ENCODE data around the gene GAL3ST3.

The GAL3ST3 gene

DNA sequence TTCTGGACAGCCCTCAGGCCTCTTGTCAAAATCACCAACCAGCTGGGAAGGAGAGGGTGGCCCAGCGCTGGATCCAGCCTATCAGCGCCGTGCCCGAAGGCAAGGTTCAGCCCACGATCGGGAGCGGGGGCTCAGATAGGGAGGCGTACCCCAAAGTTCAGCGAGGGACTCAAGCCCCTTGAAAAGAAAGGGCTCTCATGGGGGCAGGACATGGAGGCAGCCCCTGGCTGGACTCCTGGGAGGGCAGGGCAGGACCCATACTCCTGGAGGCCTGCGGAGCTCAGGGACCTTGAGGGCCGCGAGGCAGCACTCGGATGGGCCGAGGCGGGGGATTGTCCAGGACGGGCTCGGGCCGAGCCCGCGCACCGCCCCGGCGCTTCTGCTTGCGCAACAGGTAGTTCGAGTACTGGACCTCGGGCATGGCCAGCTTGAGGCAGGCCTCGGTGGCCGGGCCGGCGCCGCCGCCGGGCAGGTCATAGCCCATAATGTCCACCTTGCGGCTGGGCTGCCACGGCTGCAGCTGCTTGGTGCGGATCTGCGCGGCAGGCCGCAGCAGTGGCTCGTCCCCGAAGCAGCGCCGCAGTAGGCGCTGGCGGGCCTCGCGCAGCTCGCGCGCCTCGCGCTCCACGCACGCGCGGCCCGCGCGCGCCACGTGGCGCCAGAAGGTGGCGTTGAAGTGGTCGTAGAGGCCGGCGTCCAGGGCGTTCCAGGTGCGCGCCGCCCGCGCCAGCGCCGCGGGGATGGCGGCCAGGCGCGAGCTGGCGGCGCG is 6.5 kb downstream of the GAL3ST3 start:
- Histone ChIP-seq H3K27me3 (ENCODE audit: insufficient read depth, low read length) (no peaks in the 10 kb centered on the region), H2BK12ac (ENCODE audit: low read length) (no peak overlapping the region), H2AFZ (ENCODE audit: insufficient read depth, low read length, poor library complexity) (no peak overlapping the region), H3K4me1 (ENCODE audit: control insufficient read depth in 1 of 2, insufficient read depth in 2 of 2, low read length in 2 of 2) (peaks cover 0 to 4% of the 10 kb centered on the region in 2 experiments), H3K23ac (ENCODE audit: low read length) (no peak overlapping the region), H3K79me1 (ENCODE audit: low read length) (no peaks in the 10 kb centered on the region), H3K18ac (ENCODE audit: low read length) (no peak overlapping the region), H4K91ac (ENCODE audit: low read depth, low read length) (no peak overlapping the region), H3K9me3 (ENCODE audit: insufficient read depth, low read depth, low read length) (no peaks in the 10 kb centered on the region), H3K4ac (ENCODE audit: low read depth, low read length) (no peak overlapping the region), H4K8ac (ENCODE audit: low read depth, low read length) (no peak overlapping the region), H3K14ac (ENCODE audit: low read length) (no peak overlapping the region), H4K12ac (ENCODE audit: low read depth, low read length) (no peak overlapping the region), H3K4me2 (ENCODE audit: low read length) (no peak overlapping the region), H3K4me3 (ENCODE audit: low read depth, low read length) (no peak overlapping the region), H3K27ac (ENCODE audit: low read depth, low read length) (no peak overlapping the region), H3K36me3 (ENCODE audit: control insufficient read depth in 1 of 2, insufficient read depth in 2 of 2, low read length in 2 of 2) (no peaks in the 10 kb centered on the region), H2AK5ac (ENCODE audit: low read length) (no peak overlapping the region), H2BK120ac (ENCODE audit: insufficient read depth, low read length, poor library complexity) (no peak overlapping the region), H3K79me2 (ENCODE audit: control insufficient read depth, insufficient read depth, low read length, poor library complexity) (no peaks in the 10 kb centered on the region), H2BK5ac (ENCODE audit: low read depth, low read length, poor library complexity) (no peak overlapping the region), H3K9ac (ENCODE audit: low read length) (no peak overlapping the region)
- no CpG with 5 or more reads among the region's 81 CpGs for WGBS (ENCODE audit: extremely low coverage, insufficient coverage, insufficient read length)
- DNase-seq, result no peak

DNA sequence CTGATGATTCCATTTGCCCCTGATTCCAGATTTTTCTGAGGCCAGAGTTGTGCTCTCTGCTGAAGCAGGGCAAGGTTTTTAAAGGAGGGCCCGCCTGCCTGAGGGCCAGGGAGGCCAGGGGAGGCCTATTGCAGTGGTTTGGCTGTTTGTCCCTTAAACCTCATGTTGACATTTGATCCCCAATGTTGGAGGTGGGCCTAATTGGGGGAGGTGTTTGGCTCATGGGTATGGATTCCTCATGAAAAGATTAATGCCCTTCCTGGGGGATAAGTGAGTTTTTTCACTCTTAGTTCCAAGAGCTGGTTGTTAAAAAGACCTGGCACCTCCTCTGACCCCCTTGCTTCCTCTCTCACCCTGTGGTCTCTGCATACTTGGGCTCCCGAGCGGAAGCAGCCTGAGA is 9.2 kb downstream of the GAL3ST3 start:
- H3K79me2 ChIP-seq (ENCODE audit: control insufficient read depth, insufficient read depth, low read length, poor library complexity), result no peaks in the 10 kb centered on the region
- no peak overlapping the region for H2BK120ac ChIP-seq (ENCODE audit: insufficient read depth, low read length, poor library complexity)
- H3K27ac ChIP-seq (ENCODE audit: low read depth, low read length), result no peak overlapping the region
- H4K8ac ChIP-seq (ENCODE audit: low read depth, low read length), result no peak overlapping the region
- H3K4ac ChIP-seq (ENCODE audit: low read depth, low read length), result no peak overlapping the region
- no peak overlapping the region for H4K91ac ChIP-seq (ENCODE audit: low read depth, low read length)
- no peaks in the 10 kb centered on the region for H3K4me1 ChIP-seq (ENCODE audit: control insufficient read depth in 1 of 2, insufficient read depth in 2 of 2, low read length in 2 of 2)
- H3K18ac ChIP-seq (ENCODE audit: low read length), result no peak overlapping the region
- H3K27me3 ChIP-seq (ENCODE audit: insufficient read depth, low read length), result no peaks in the 10 kb centered on the region
- no peak overlapping the region for H3K9ac ChIP-seq (ENCODE audit: low read length)
- no peak overlapping the region for H2BK12ac ChIP-seq (ENCODE audit: low read length)
- no peak for DNase-seq
- no peak overlapping the region for H2BK5ac ChIP-seq (ENCODE audit: low read depth, low read length, poor library complexity)
- no peak overlapping the region for H2AK5ac ChIP-seq (ENCODE audit: low read length)
- no CpG with 5 or more reads among the region's 3 CpGs for WGBS (ENCODE audit: extremely low coverage, insufficient coverage, insufficient read length)
- no peak overlapping the region for H3K4me3 ChIP-seq (ENCODE audit: low read depth, low read length)
- no peaks in the 10 kb centered on the region for H3K36me3 ChIP-seq (ENCODE audit: control insufficient read depth in 1 of 2, insufficient read depth in 2 of 2, low read length in 2 of 2)
- no peak overlapping the region for H2AFZ ChIP-seq (ENCODE audit: insufficient read depth, low read length, poor library complexity)
- H4K12ac ChIP-seq (ENCODE audit: low read depth, low read length), result no peak overlapping the region
- H3K9me3 ChIP-seq (ENCODE audit: insufficient read depth, low read depth, low read length), result peaks cover 11% of the 10 kb centered on the region
- no peak overlapping the region for H3K23ac ChIP-seq (ENCODE audit: low read length)
- no peak overlapping the region for H3K14ac ChIP-seq (ENCODE audit: low read length)
- no peaks in the 10 kb centered on the region for H3K79me1 ChIP-seq (ENCODE audit: low read length)
- no peak overlapping the region for H3K4me2 ChIP-seq (ENCODE audit: low read length)

DNA sequence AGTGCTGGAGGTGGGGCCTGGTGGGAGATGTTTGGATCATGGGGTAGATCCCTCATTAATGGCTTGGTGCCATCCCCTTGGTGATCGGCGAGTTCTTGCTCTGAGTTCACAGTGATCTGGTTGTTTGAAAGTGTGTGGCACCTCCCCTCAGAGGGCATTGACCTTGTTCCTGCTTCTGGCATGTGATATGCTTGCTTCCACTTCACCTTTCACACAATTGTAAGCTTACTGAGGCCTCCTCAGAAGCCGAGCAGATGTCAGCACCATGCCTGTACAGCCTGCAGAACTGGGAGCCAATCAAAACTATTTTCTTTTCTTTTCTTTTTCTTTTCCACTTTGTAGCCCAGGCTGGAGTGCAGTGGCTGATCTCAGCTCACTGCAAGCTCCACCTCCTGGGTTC is 11.6 kb downstream of the GAL3ST3 start:
- no peak overlapping the region for H4K12ac ChIP-seq (ENCODE audit: low read depth, low read length)
- peaks cover 11% of the 10 kb centered on the region for H3K9me3 ChIP-seq (ENCODE audit: insufficient read depth, low read depth, low read length)
- no peak overlapping the region for H3K4me2 ChIP-seq (ENCODE audit: low read length)
- no peak overlapping the region for H4K91ac ChIP-seq (ENCODE audit: low read depth, low read length)
- no peak overlapping the region for H2BK120ac ChIP-seq (ENCODE audit: insufficient read depth, low read length, poor library complexity)
- H3K79me2 ChIP-seq (ENCODE audit: control insufficient read depth, insufficient read depth, low read length, poor library complexity), result no peaks in the 10 kb centered on the region
- no CpG with 5 or more reads among the region's 3 CpGs for WGBS (ENCODE audit: extremely low coverage, insufficient coverage, insufficient read length)
- H3K27me3 ChIP-seq (ENCODE audit: insufficient read depth, low read length), result no peaks in the 10 kb centered on the region
- no peak overlapping the region for H2AFZ ChIP-seq (ENCODE audit: insufficient read depth, low read length, poor library complexity)
- no peak overlapping the region for H3K4me3 ChIP-seq (ENCODE audit: low read depth, low read length)
- H3K14ac ChIP-seq (ENCODE audit: low read length), result no peak overlapping the region
- no peak overlapping the region for H3K23ac ChIP-seq (ENCODE audit: low read length)
- no peak overlapping the region for H3K4ac ChIP-seq (ENCODE audit: low read depth, low read length)
- no peak overlapping the region for H3K9ac ChIP-seq (ENCODE audit: low read length)
- H3K36me3 ChIP-seq (ENCODE audit: control insufficient read depth in 1 of 2, insufficient read depth in 2 of 2, low read length in 2 of 2), result no peaks in the 10 kb centered on the region
- no peaks in the 10 kb centered on the region for H3K79me1 ChIP-seq (ENCODE audit: low read length)
- H3K18ac ChIP-seq (ENCODE audit: low read length), result no peak overlapping the region
- H2AK5ac ChIP-seq (ENCODE audit: low read length), result no peak overlapping the region
- H2BK12ac ChIP-seq (ENCODE audit: low read length), result no peak overlapping the region
- H3K27ac ChIP-seq (ENCODE audit: low read depth, low read length), result no peak overlapping the region
- no peak overlapping the region for H4K8ac ChIP-seq (ENCODE audit: low read depth, low read length)
- DNase-seq, result no peak
- H2BK5ac ChIP-seq (ENCODE audit: low read depth, low read length, poor library complexity), result no peak overlapping the region
- no peaks in the 10 kb centered on the region for H3K4me1 ChIP-seq (ENCODE audit: control insufficient read depth in 1 of 2, insufficient read depth in 2 of 2, low read length in 2 of 2)

DNA sequence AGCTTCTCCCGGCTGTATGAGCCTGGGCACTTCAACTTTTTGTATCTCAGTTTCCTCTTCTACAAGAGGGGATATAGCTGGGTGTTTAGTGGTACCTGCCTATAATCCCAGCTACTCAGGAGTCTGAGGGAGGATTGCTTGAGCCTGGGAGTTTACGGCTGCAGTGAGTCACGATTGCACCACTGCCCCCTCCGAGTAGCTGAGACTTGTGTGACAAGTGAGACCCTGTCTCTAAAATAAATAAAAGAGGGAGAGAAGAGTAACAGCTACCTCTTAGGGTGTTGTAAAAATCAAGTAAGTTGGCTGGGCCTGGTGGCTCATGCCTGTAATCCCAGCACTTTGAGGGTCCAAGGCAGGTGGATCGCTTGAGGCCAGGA is 12.6 kb downstream of the GAL3ST3 start:
- no peak overlapping the region for H2BK12ac ChIP-seq (ENCODE audit: low read length)
- no peak overlapping the region for H4K12ac ChIP-seq (ENCODE audit: low read depth, low read length)
- no peak overlapping the region for H3K27ac ChIP-seq (ENCODE audit: low read depth, low read length)
- H2BK120ac ChIP-seq (ENCODE audit: insufficient read depth, low read length, poor library complexity), result no peak overlapping the region
- no peak overlapping the region for H3K4me2 ChIP-seq (ENCODE audit: low read length)
- H4K8ac ChIP-seq (ENCODE audit: low read depth, low read length), result no peak overlapping the region
- no peak overlapping the region for H2BK5ac ChIP-seq (ENCODE audit: low read depth, low read length, poor library complexity)
- H3K9me3 ChIP-seq (ENCODE audit: insufficient read depth, low read depth, low read length), result peaks cover 11% of the 10 kb centered on the region
- no peak for DNase-seq
- no peak overlapping the region for H3K23ac ChIP-seq (ENCODE audit: low read length)
- no peak overlapping the region for H2AFZ ChIP-seq (ENCODE audit: insufficient read depth, low read length, poor library complexity)
- no peaks in the 10 kb centered on the region for H3K79me2 ChIP-seq (ENCODE audit: control insufficient read depth, insufficient read depth, low read length, poor library complexity)
- H3K4me3 ChIP-seq (ENCODE audit: low read depth, low read length), result no peak overlapping the region
- H3K18ac ChIP-seq (ENCODE audit: low read length), result no peak overlapping the region
- no peak overlapping the region for H3K4ac ChIP-seq (ENCODE audit: low read depth, low read length)
- no peaks in the 10 kb centered on the region for H3K79me1 ChIP-seq (ENCODE audit: low read length)
- no peak overlapping the region for H2AK5ac ChIP-seq (ENCODE audit: low read length)
- no peaks in the 10 kb centered on the region for H3K36me3 ChIP-seq (ENCODE audit: control insufficient read depth in 1 of 2, insufficient read depth in 2 of 2, low read length in 2 of 2)
- no peak overlapping the region for H4K91ac ChIP-seq (ENCODE audit: low read depth, low read length)
- no peaks in the 10 kb centered on the region for H3K4me1 ChIP-seq (ENCODE audit: control insufficient read depth in 1 of 2, insufficient read depth in 2 of 2, low read length in 2 of 2)
- no CpG with 5 or more reads among the region's 5 CpGs for WGBS (ENCODE audit: extremely low coverage, insufficient coverage, insufficient read length)
- no peak overlapping the region for H3K14ac ChIP-seq (ENCODE audit: low read length)
- no peaks in the 10 kb centered on the region for H3K27me3 ChIP-seq (ENCODE audit: insufficient read depth, low read length)
- H3K9ac ChIP-seq (ENCODE audit: low read length), result no peak overlapping the region

All from trophoblast cell (in vitro differentiated cells and primary cell).